WERI-Rb-1 (cell line): Measurements from ENCODE around the gene DISP3.

Experiments used
- DNase-seq: peaks from one replicate; pipeline ENCODE4 v3.0.0-alpha.2; 2020
- H3K27ac ChIP-seq: fragments of 250-450 bp; sonication (Bioruptor Pico); 2 replicates; pipeline ENCODE4 v1.5.1; 2020; ENCODE audit warnings: mild to moderate bottlenecking, moderate library complexity
- H3K27me3 ChIP-seq: fragments of 250-450 bp; sonication (Bioruptor Pico); 2 replicates; pipeline ENCODE4 v1.5.1; 2021; ENCODE audit warnings: mild to moderate bottlenecking, low read depth, moderate library complexity; ENCODE audit not compliant: insufficient read depth, severe bottlenecking
- H3K36me3 ChIP-seq: fragments of 250-450 bp; sonication (Bioruptor Pico); 2 replicates; pipeline ENCODE4 v1.5.1; 2020; ENCODE audit warnings: mild to moderate bottlenecking, moderate library complexity
- H3K4me3 ChIP-seq: 2 replicates; pipeline ENCODE4 v1.5.1; 2011; ENCODE audit warnings: low read depth, mild to moderate bottlenecking, control low read depth, low read length
- H3K9me3 ChIP-seq: fragments of 250-450 bp; sonication (Bioruptor Pico); 2 replicates; pipeline ENCODE4 v1.5.1; 2021; ENCODE audit warnings: mild to moderate bottlenecking, moderate library complexity; ENCODE audit not compliant: severe bottlenecking
- TF ChIP-seq, protein P1 (sequence below): IDR thresholded peaks from 2 replicates; pipeline ENCODE4 v1.5.1; 2011; ENCODE audit warnings: low read depth, mild to moderate bottlenecking, control low read depth, inconsistent platforms, low read length

The DISP3 gene

DNA sequence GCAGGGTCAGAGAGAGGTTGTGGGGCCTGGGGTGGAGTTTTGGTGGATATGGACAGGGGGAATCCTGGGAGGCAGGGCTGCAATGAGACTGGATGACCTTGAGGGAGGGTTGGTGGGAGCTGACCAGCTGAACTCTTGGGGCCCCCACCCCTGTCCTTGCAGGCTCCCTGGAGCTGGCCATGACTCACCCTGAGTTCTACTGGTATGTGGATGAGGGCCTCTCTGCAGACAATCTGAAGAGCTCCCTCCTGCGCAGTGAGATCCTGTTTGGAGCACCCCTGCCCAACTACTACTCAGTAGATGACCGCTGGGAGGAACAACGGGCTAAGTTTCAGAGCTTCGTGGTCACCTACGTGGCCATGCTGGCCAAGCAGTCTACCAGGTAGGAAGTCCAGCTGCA lies 23.6 kb downstream of the DISP3 start:
- Histone ChIP-seq H3K27me3 (no peaks in the 10 kb centered on the region), H3K27ac (no peak overlapping the region), H3K9me3 (peaks cover 8% of the 10 kb centered on the region), H3K4me3 (no peak overlapping the region), H3K36me3 (peaks cover 80% of the 10 kb centered on the region)
- no peak for DNase-seq
- TF ChIP-seq, protein P1, sequence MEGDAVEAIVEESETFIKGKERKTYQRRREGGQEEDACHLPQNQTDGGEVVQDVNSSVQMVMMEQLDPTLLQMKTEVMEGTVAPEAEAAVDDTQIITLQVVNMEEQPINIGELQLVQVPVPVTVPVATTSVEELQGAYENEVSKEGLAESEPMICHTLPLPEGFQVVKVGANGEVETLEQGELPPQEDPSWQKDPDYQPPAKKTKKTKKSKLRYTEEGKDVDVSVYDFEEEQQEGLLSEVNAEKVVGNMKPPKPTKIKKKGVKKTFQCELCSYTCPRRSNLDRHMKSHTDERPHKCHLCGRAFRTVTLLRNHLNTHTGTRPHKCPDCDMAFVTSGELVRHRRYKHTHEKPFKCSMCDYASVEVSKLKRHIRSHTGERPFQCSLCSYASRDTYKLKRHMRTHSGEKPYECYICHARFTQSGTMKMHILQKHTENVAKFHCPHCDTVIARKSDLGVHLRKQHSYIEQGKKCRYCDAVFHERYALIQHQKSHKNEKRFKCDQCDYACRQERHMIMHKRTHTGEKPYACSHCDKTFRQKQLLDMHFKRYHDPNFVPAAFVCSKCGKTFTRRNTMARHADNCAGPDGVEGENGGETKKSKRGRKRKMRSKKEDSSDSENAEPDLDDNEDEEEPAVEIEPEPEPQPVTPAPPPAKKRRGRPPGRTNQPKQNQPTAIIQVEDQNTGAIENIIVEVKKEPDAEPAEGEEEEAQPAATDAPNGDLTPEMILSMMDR = no peak

DNA sequence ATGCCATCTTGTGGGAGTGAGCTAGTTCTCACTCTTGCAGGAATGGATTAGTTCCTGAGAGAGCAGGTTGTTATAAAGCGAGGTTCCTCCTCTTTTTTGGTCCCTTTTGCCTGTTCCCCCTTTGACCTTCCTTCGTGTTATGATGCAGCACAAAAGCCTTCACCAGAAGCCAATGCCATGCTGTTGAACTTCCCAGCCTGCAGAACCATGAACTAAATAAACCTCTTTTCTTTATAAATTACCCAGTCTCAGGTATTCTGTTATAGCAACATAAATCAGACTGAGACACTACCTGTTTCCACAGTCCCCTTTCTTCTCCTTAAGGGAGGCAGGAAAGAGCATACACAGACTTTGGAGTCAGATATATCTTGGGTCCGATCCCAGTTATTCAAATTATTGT lies 25.6 kb downstream of the DISP3 start:
- Histone ChIP-seq H3K36me3 (peaks cover 89% of the 10 kb centered on the region), H3K4me3 (no peak overlapping the region), H3K9me3 (peaks cover 8% of the 10 kb centered on the region), H3K27ac (no peak overlapping the region), H3K27me3 (no peaks in the 10 kb centered on the region)
- TF ChIP-seq, protein P1 = no peak
- no peak for DNase-seq

DNA sequence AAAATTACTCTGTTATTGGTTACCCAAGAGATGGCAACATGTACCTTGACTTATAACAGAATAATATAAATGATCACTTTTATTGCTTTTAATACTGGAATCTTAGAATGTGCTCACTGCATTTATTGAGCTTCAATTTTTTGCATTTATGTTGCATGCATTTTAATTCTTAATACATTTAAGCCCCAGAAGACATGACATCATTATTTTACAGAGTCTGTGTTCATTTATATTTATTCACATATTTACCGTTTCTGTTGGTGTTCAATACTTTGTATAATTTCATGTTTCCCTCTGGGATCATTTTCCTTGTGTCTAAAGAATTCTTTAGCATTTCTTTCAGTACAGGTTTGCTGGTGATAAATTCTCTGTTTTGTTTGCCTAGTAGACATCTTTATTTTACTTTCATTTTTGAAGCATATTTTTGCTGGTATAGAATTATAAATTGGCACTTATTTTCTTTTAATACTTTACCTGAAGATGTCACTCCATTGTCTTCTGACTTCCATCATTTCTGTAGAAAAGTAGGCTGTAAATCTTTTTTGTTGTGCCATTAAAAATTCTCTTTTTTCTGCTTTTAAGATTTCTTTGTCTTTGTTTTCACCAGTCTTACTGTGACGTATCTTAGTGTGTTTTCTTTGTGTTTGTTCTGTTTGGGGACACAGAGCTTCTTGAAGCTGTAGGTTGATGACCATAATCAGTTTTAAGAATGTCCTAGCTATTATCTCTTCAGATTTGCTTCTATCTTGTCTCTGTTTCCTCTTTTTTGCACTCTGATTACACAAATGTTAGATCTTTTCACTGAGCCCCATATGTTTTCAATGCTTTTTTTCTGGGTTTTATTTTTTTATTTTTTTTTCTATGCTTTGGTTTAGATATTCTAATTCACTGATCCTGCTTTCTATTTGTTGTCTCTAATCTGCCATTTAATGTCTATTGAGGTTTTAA lies 26.9 kb downstream of the DISP3 start:
- Histone ChIP-seq H3K4me3 (no peak overlapping the region), H3K27ac (no peak overlapping the region), H3K9me3 (peaks cover 8% of the 10 kb centered on the region), H3K27me3 (no peaks in the 10 kb centered on the region), H3K36me3 (peaks cover 95% of the 10 kb centered on the region)
- DNase-seq = no peak
- TF ChIP-seq, protein P1 = no peak

DNA sequence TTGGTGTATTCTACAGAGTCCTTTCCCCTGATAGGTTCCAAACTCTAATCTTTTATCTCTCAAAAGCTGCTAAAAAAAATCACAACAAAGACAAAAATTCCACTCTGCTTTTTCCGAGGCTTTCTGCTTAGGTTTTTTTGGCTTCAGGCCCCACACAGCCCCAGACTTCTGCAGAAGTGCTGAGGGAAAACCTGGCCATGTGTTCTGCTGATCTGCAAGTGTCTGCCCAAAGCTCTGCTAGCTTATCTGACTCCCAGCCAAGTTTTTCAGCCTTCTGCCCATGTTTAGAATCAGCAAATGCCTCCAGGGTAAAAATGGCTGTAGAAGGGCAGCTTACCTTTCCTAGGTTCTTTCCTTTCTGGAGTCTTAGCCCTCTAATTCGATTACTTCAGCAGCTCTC lies 28.4 kb downstream of the DISP3 start:
- Histone ChIP-seq H3K27ac (no peak overlapping the region), H3K4me3 (no peak overlapping the region), H3K27me3 (no peaks in the 10 kb centered on the region), H3K36me3 (peaks cover 93% of the 10 kb centered on the region), H3K9me3 (peaks cover 8% of the 10 kb centered on the region)
- TF ChIP-seq, protein P1 = no peak
- no peak for DNase-seq

DNA sequence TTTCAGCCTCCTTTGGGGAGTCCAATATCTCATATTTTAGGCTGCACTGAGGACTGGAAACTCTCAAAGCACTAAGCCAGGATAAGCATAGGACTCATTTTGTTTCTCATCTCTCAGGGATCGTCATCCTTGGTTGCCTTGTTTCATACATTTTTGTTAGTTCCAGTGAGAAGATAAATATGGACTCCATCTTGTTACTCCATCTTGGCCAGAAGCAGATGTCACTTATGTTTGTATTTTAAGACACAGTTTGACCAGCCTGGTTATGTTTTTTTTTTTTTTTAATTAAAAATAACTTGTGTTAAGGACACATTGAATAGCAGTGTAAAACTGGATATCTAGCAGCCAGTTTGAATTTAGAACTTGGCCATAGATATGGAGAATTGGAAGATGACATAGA lies 34.7 kb downstream of the DISP3 start:
- Histone ChIP-seq H3K27me3 (no peaks in the 10 kb centered on the region), H3K9me3 (no peaks in the 10 kb centered on the region), H3K27ac (no peak overlapping the region), H3K4me3 (no peak overlapping the region), H3K36me3 (peaks cover 85% of the 10 kb centered on the region)
- TF ChIP-seq, protein P1 = no peak
- no peak for DNase-seq
